Bronchial epithelial cell (primary cell): ENCODE data around the gene CCND1. TPM values are rescaled to one million over a fixed set of nuclear protein-coding genes. Genes with fewer than 3 reads are reported as not detected.

Experiments
- DNase-seq: peaks from one replicate; pipeline ENCODE4 v3.0.0-alpha.2; 2010; ENCODE audit warnings: low read depth
- FAIRE-seq: peaks from 2 replicates; lab custom pipeline; 2011; peaks lifted over from hg19 to GRCh38; lab: Jason Lieb, UNC
- H3K27me3 ChIP-seq: 2 replicates; pipeline ENCODE4 v1.5.1; 2011; ENCODE audit warnings: low read length; ENCODE audit not compliant: control insufficient read depth, insufficient read depth
- H3K36me3 ChIP-seq: 2 replicates; pipeline ENCODE4 v1.5.1; 2011; ENCODE audit warnings: low read length; ENCODE audit not compliant: control insufficient read depth, insufficient read depth
- H3K4me3 ChIP-seq: 2 replicates; pipeline ENCODE4 v1.5.1; 2011; ENCODE audit warnings: mild to moderate bottlenecking, low read depth, low read length, control low read depth
- total RNA-seq: library from RNA; depleted of rRNA; stranded (reverse); fragments of >200 nt; gene quantifications from 2 replicates; pipeline ENCODE4 v1.2.1, GENCODE V29; 2014
- TF ChIP-seq, protein P1 (sequence below): IDR thresholded peaks from 2 replicates; pipeline ENCODE4 v1.5.1; 2011; ENCODE audit warnings: mild to moderate bottlenecking, moderate library complexity, low read length, control low read depth, inconsistent platforms; ENCODE audit not compliant: insufficient read depth, severe bottlenecking

The CCND1 gene
- total RNA-seq, 1 donor from 2014 or later: 198 TPM

DNA sequence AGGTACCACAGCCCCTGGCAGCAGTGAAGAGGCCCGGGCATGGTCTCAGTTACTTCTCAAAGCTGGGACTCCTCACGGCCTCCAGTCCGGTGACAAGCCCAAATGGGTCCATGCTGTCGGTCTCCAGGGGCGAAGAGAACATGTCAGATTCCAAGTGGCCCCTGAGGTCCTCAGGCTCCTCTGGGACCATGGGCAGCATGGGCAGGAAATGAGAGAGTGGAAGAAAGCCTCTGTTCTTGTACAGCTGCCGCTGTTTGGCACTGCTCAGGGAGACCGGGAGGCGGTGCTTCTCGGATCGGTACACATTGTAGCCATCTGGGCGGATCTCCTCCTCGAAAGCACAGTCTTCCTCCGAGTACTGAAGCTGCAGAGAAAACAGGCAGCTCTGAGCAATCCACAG lies 58.3 kb downstream of the CCND1 start:
- DNase-seq: no peak
- no peak for FAIRE-seq
- TF ChIP-seq, protein P1, sequence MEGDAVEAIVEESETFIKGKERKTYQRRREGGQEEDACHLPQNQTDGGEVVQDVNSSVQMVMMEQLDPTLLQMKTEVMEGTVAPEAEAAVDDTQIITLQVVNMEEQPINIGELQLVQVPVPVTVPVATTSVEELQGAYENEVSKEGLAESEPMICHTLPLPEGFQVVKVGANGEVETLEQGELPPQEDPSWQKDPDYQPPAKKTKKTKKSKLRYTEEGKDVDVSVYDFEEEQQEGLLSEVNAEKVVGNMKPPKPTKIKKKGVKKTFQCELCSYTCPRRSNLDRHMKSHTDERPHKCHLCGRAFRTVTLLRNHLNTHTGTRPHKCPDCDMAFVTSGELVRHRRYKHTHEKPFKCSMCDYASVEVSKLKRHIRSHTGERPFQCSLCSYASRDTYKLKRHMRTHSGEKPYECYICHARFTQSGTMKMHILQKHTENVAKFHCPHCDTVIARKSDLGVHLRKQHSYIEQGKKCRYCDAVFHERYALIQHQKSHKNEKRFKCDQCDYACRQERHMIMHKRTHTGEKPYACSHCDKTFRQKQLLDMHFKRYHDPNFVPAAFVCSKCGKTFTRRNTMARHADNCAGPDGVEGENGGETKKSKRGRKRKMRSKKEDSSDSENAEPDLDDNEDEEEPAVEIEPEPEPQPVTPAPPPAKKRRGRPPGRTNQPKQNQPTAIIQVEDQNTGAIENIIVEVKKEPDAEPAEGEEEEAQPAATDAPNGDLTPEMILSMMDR: no peak
- H3K27me3 ChIP-seq: peaks cover 15% of the 10 kb centered on the region
- no peak overlapping the region for H3K4me3 ChIP-seq
- no peaks in the 10 kb centered on the region for H3K36me3 ChIP-seq

DNA sequence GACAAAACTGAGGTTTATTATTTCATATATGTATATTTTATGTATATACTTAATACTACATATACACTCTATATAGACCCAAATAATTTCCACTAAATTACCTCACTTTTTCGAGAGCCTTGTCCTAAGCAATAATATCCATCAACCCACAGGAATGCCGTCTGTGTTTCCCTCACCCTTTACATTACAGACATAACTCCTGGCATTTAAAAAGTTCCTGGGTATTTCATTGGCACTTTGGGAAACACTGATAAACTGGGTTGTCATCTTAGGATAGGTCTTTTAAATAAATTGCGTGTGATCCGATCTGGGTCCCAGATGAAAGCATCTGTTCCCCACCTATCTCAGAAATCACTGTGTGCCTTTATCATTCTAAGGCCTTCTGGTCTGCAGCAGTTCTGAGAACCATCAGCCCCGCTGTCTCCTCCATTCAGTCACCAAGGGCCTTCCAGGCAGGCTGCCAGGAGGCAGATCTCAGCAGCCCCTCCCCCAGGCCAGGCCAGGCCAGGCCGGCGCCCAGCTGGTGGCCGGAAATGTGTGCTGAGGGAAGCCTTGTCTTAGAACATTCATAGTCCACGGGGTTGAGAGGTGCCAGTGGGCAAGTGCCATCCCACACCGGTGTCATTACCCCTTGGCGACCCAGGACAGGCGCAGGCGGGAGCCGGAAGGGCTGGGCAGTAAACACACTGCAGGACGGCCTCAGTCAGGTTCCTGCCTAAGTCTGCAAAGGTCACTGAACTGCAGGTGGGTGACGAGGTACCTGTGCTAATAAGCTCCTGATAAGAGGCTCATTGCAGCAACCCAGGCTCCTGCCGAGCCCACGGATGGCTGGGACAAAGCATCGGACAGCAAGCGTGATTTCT lies 59.6 kb downstream of the CCND1 start:
- no peak overlapping the region for H3K4me3 ChIP-seq
- TF ChIP-seq, protein P1: no peak
- no peak for FAIRE-seq
- H3K27me3 ChIP-seq: peaks cover 18% of the 10 kb centered on the region
- no peaks in the 10 kb centered on the region for H3K36me3 ChIP-seq
- no peak for DNase-seq

DNA sequence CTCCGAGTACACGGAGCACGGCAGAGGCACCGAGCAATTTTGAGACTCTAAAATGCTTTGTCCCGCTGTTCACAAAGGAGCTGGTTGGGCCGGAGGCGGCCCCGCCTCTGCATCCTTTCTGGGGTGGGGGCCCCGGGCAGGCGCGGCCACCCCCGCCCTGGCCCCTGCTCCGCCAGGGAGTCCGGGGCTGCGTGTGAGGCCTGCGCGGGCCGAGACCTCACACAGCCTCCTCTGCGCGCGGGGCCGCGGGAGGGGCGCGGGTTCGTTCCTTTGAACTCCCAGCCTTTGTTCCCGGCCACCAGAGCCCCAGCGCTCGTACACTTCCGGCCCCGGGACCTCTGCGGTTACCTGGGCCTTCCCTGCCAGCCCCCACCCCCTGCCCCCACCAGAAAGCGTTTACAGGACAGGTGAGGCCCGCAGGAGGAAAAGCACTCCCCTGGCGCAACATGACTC lies 61.3 kb downstream of the CCND1 start:
- Histone ChIP-seq H3K4me3 (no peak overlapping the region), H3K27me3 (peaks cover 20% of the 10 kb centered on the region), H3K36me3 (no peaks in the 10 kb centered on the region)
- FAIRE-seq (no peak), DNase-seq (no peak)
- TF ChIP-seq, protein P1: no peak

DNA sequence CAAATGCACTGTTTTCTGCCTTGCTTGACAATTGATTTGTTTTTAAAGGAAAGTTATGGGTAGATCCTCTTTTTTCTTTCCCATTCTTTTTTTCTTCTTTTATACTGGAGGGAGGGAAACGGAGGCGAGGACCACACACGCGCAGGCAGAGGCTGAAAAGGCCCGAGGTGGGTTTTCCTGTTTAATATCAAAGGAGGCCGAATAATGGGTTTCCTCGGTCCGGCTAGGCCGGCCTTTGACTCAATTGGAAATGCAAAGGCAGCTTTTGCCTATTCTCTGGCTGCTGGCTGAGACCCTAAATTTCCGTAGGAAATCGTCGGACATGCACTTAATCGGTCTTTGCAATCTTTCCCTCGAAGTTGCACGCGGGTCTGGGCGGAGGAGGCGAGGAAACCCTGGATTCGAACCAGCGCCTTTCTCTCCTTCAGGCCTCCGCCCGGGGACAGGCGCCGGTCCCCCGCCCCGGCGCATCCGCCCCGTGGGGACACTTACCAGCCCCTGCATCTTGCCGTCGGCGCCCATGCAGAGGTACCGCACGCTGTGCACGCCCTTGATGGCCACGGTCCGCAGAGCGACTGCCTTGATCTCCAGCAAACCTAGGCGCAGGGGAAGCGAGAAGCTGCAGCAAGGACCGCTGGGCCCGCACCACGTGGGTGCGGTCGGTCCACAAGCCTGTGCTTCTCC lies 62.0 kb downstream of the CCND1 start:
- DNase-seq: no peak
- Histone ChIP-seq H3K36me3 (no peaks in the 10 kb centered on the region), H3K27me3 (peaks cover 20% of the 10 kb centered on the region), H3K4me3 (no peak overlapping the region)
- TF ChIP-seq, protein P1: no peak
- no peak for FAIRE-seq

DNA sequence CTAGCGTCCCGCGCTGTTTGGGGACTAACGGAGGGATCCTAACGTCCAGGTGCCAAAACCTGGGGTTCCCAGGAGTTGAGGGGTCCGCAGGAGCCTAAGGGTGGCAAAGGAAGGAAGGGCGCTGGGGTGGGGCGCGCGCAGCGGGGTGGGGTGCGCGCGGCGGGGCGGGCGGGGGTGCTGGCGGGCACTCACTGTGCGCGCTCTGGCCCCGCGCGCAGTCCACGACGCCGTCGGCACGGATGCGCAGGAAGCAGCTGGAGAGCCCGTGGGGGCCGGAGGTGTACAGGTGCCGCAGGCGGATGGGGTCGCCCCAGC lies 62.5 kb downstream of the CCND1 start:
- DNase-seq (no peak), FAIRE-seq (no peak)
- TF ChIP-seq, protein P1: no peak
- no peak overlapping the region for H3K4me3 ChIP-seq
- no peaks in the 10 kb centered on the region for H3K36me3 ChIP-seq
- peaks cover 20% of the 10 kb centered on the region for H3K27me3 ChIP-seq

Other genes with a start within 250 kb of the CCND1 start
- not detected in 2 replicates for gene LINC01488, start 159.5 kb upstream of the CCND1 start, total RNA-seq
- 18.2 and 22.7 TPM in 2 replicates for gene LTO1, start 34.2 kb downstream of the CCND1 start, total RNA-seq
- under 0.01 TPM in 1 of 2 replicates, not detected in the other for gene FGF19, start 62.9 kb downstream of the CCND1 start, total RNA-seq
- not detected in 2 replicates for gene FGF4, start 134.2 kb downstream of the CCND1 start, total RNA-seq
- not detected in 2 replicates for gene FGF3, start 178.3 kb downstream of the CCND1 start, total RNA-seq